SK-N-SH (cell line): ENCODE results near the gene MADD.

Experiments
- NFIC ChIP-seq: IDR thresholded peaks from 2 replicates; pipeline ENCODE4 v1.4.0; 2012; ENCODE audit warnings: borderline replicate concordance
- YY1 ChIP-seq: IDR thresholded peaks from 2 replicates; pipeline ENCODE4 v1.4.0; 2012; ENCODE audit warnings: low read depth, mild to moderate bottlenecking
- TF ChIP-seq, protein P1 (sequence below): fragments of 200-600 bp; sonication (generic); IDR thresholded peaks from 2 replicates; pipeline ENCODE4 v1.6.1; 2017; ENCODE audit warnings: antibody characterized with exemption, mild to moderate bottlenecking, moderate library complexity
- TF ChIP-seq, protein P2 (sequence below): IDR thresholded peaks from 2 replicates; pipeline ENCODE4 v1.6.1; 2012; ENCODE audit warnings: mild to moderate bottlenecking, low read depth, low read length, moderate library complexity

DNA sequence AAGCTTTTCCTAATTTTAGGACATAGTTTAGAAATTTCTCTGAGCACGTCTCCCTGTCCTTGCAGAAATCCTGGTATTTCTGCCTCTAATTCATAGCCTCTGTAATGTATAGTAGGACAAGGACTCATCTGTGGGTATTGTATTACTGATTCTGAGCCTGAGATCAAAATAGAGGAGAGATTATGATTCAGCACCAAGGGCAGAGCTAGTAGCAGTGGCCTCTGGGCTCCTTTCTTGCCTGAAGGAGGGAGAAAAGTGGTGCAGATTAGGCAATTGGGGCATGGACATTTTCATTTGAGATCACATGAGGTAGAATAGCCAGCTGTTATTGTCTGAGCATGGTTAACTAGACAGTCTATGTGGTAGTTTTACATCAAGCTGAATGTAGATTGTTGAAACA is 2.8 kb downstream of the MADD start:
- TF ChIP-seq, protein P1, sequence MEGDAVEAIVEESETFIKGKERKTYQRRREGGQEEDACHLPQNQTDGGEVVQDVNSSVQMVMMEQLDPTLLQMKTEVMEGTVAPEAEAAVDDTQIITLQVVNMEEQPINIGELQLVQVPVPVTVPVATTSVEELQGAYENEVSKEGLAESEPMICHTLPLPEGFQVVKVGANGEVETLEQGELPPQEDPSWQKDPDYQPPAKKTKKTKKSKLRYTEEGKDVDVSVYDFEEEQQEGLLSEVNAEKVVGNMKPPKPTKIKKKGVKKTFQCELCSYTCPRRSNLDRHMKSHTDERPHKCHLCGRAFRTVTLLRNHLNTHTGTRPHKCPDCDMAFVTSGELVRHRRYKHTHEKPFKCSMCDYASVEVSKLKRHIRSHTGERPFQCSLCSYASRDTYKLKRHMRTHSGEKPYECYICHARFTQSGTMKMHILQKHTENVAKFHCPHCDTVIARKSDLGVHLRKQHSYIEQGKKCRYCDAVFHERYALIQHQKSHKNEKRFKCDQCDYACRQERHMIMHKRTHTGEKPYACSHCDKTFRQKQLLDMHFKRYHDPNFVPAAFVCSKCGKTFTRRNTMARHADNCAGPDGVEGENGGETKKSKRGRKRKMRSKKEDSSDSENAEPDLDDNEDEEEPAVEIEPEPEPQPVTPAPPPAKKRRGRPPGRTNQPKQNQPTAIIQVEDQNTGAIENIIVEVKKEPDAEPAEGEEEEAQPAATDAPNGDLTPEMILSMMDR: no peak
- no peak for TF ChIP-seq NFIC
- no peak for TF ChIP-seq YY1
- TF ChIP-seq, protein P2, sequence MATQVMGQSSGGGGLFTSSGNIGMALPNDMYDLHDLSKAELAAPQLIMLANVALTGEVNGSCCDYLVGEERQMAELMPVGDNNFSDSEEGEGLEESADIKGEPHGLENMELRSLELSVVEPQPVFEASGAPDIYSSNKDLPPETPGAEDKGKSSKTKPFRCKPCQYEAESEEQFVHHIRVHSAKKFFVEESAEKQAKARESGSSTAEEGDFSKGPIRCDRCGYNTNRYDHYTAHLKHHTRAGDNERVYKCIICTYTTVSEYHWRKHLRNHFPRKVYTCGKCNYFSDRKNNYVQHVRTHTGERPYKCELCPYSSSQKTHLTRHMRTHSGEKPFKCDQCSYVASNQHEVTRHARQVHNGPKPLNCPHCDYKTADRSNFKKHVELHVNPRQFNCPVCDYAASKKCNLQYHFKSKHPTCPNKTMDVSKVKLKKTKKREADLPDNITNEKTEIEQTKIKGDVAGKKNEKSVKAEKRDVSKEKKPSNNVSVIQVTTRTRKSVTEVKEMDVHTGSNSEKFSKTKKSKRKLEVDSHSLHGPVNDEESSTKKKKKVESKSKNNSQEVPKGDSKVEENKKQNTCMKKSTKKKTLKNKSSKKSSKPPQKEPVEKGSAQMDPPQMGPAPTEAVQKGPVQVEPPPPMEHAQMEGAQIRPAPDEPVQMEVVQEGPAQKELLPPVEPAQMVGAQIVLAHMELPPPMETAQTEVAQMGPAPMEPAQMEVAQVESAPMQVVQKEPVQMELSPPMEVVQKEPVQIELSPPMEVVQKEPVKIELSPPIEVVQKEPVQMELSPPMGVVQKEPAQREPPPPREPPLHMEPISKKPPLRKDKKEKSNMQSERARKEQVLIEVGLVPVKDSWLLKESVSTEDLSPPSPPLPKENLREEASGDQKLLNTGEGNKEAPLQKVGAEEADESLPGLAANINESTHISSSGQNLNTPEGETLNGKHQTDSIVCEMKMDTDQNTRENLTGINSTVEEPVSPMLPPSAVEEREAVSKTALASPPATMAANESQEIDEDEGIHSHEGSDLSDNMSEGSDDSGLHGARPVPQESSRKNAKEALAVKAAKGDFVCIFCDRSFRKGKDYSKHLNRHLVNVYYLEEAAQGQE: peak; percentile 94
